Trophoblast cell (in vitro differentiated cells and primary cell): Measurements from ENCODE around the gene SPRED3.

Experiments used
- DNase-seq, 2 donors: peaks; one replicate each; pipeline ENCODE4 v3.0.0-alpha.2; 2016
- H2AFZ ChIP-seq: 2 replicates; pipeline ENCODE4 v1.6.1; 2013; ENCODE audit warnings: low read length, moderate library complexity, mild to moderate bottlenecking; ENCODE audit not compliant: insufficient read depth, poor library complexity
- H2AK5ac ChIP-seq: 2 replicates; pipeline ENCODE4 v1.6.1; 2013; ENCODE audit warnings: mild to moderate bottlenecking, low read length
- H2BK120ac ChIP-seq: 2 replicates; pipeline ENCODE4 v1.6.1; 2013; ENCODE audit warnings: low read length, mild to moderate bottlenecking, moderate library complexity; ENCODE audit not compliant: insufficient read depth, poor library complexity
- H2BK12ac ChIP-seq: 2 replicates; pipeline ENCODE4 v1.6.1; 2013; ENCODE audit warnings: mild to moderate bottlenecking, low read length, moderate library complexity
- H2BK5ac ChIP-seq: 2 replicates; pipeline ENCODE4 v1.6.1; 2013; ENCODE audit warnings: low read length, low read depth, moderate library complexity, mild to moderate bottlenecking; ENCODE audit not compliant: poor library complexity
- H3K14ac ChIP-seq: 2 replicates; pipeline ENCODE4 v1.6.1; 2013; ENCODE audit warnings: mild to moderate bottlenecking, low read length
- H3K18ac ChIP-seq: 2 replicates; pipeline ENCODE4 v1.6.1; 2013; ENCODE audit warnings: mild to moderate bottlenecking, low read length
- H3K23ac ChIP-seq: 2 replicates; pipeline ENCODE4 v1.6.1; 2013; ENCODE audit warnings: low read length
- H3K27ac ChIP-seq: 2 replicates; pipeline ENCODE4 v1.5.1; 2013; ENCODE audit warnings: low read depth, mild to moderate bottlenecking, inconsistent platforms, low read length, moderate library complexity
- H3K27me3 ChIP-seq: 2 replicates; pipeline ENCODE4 v1.6.1; 2013; ENCODE audit warnings: inconsistent platforms, mild to moderate bottlenecking, low read length, moderate library complexity; ENCODE audit not compliant: insufficient read depth
- H3K36me3 ChIP-seq, 2 experiments: 1 replicate in 1 of 2; 2 replicates in 1 of 2; pipeline ENCODE4 v1.6.1; 2013; ENCODE audit warnings: low read length in 2 of 2, mild to moderate bottlenecking in 2 of 2, moderate library complexity in 1 of 2; ENCODE audit not compliant: insufficient read depth in 2 of 2, control insufficient read depth in 1 of 2
- H3K4ac ChIP-seq: 2 replicates; pipeline ENCODE4 v1.6.1; 2013; ENCODE audit warnings: low read depth, mild to moderate bottlenecking, low read length, moderate library complexity
- H3K4me1 ChIP-seq, 2 experiments: 1 replicate in 1 of 2; 2 replicates in 1 of 2; pipeline ENCODE4 v1.6.1; 2013; ENCODE audit warnings: low read length in 2 of 2, mild to moderate bottlenecking in 2 of 2, moderate library complexity in 1 of 2; ENCODE audit not compliant: insufficient read depth in 2 of 2, control insufficient read depth in 1 of 2
- H3K4me2 ChIP-seq: 2 replicates; pipeline ENCODE4 v1.6.1; 2013; ENCODE audit warnings: inconsistent platforms, mild to moderate bottlenecking, low read length, moderate library complexity
- H3K4me3 ChIP-seq: 2 replicates; pipeline ENCODE4 v1.5.1; 2013; ENCODE audit warnings: mild to moderate bottlenecking, low read depth, low read length, inconsistent platforms
- H3K79me1 ChIP-seq: one replicate; pipeline ENCODE4 v1.6.1; 2013; ENCODE audit warnings: low read length
- H3K79me2 ChIP-seq: 2 replicates; pipeline ENCODE4 v1.6.1; 2013; ENCODE audit warnings: low read length, mild to moderate bottlenecking; ENCODE audit not compliant: control insufficient read depth, insufficient read depth, poor library complexity
- H3K9ac ChIP-seq: 2 replicates; pipeline ENCODE4 v1.6.1; 2013; ENCODE audit warnings: mild to moderate bottlenecking, low read length
- H3K9me3 ChIP-seq: 2 replicates; pipeline ENCODE4 v1.6.1; 2013; ENCODE audit warnings: low read depth, mild to moderate bottlenecking, control low read depth, inconsistent platforms, low read length; ENCODE audit not compliant: insufficient read depth
- H4K12ac ChIP-seq: 2 replicates; pipeline ENCODE4 v1.6.1; 2013; ENCODE audit warnings: low read depth, mild to moderate bottlenecking, low read length, moderate library complexity
- H4K8ac ChIP-seq: 2 replicates; pipeline ENCODE4 v1.6.1; 2013; ENCODE audit warnings: low read depth, mild to moderate bottlenecking, low read length, moderate library complexity
- H4K91ac ChIP-seq: one replicate; pipeline ENCODE4 v1.6.1; 2013; ENCODE audit warnings: low read depth, mild to moderate bottlenecking, low read length, moderate library complexity
- whole genome bisulfite sequencing: extraction: QIAGEN DNeasy Blood & Tissue Kit; methylation state at CpG from one replicate; pipeline ENCODE4 v1.1.7; 2013; ENCODE audit warnings: missing lambda C conversion rate; ENCODE audit not compliant: insufficient read length, insufficient coverage; ENCODE audit errors: extremely low coverage; 5-methylcytosine and 5-hydroxymethylcytosine counted together

The SPRED3 gene

GRCh38 chr19:38401148-38401547 lies 12.7 kb downstream of the SPRED3 start:
- no peak overlapping the region for H2BK5ac ChIP-seq
- H3K9me3 ChIP-seq: no peaks in the 10 kb centered on the region
- no peak overlapping the region for H2BK12ac ChIP-seq
- no peak overlapping the region for H2BK120ac ChIP-seq
- no peak overlapping the region for H4K12ac ChIP-seq
- peaks cover 11 to 16% of the 10 kb centered on the region in 2 experiments for H3K4me1 ChIP-seq
- H3K18ac ChIP-seq: no peak overlapping the region
- no CpG with 5 or more reads among the region's 3 CpGs for WGBS
- no peak overlapping the region for H3K27ac ChIP-seq
- H3K4ac ChIP-seq: no peak overlapping the region
- H3K14ac ChIP-seq: no peak overlapping the region
- no peaks in the 10 kb centered on the region for H3K36me3 ChIP-seq
- peak; percentile 51 to 88 for DNase-seq
- H3K4me3 ChIP-seq: no peak overlapping the region
- H3K79me1 ChIP-seq: peaks cover 10% of the 10 kb centered on the region
- H4K91ac ChIP-seq: no peak overlapping the region
- no peak overlapping the region for H3K23ac ChIP-seq
- peaks cover 5% of the 10 kb centered on the region for H3K79me2 ChIP-seq
- no peaks in the 10 kb centered on the region for H3K27me3 ChIP-seq
- H2AFZ ChIP-seq: no peak overlapping the region
- no peak overlapping the region for H3K9ac ChIP-seq
- no peak overlapping the region for H3K4me2 ChIP-seq
- no peak overlapping the region for H4K8ac ChIP-seq
- no peak overlapping the region for H2AK5ac ChIP-seq

GRCh38 chr19:38402623-38402966 lies 14.1 kb downstream of the SPRED3 start:
- Histone ChIP-seq H3K27me3 (no peaks in the 10 kb centered on the region), H3K18ac (no peak overlapping the region), H3K4ac (no peak overlapping the region), H2BK5ac (no peak overlapping the region), H2BK12ac (peak overlapping the region; percentile 38), H3K4me2 (peak overlapping the region; percentile 88), H3K14ac (peak overlapping the region; percentile 56), H2AFZ (peak overlapping the region; percentile 75), H3K4me1 (peaks cover 11 to 16% of the 10 kb centered on the region in 2 experiments), H3K9ac (no peak overlapping the region), H4K8ac (peak overlapping the region; percentile 89), H4K91ac (no peak overlapping the region), H3K36me3 (peaks cover 0 to 2% of the 10 kb centered on the region in 2 experiments), H3K23ac (no peak overlapping the region), H4K12ac (peak overlapping the region; percentile 38), H3K79me1 (peaks cover 10% of the 10 kb centered on the region), H3K79me2 (peaks cover 5% of the 10 kb centered on the region), H3K27ac (no peak overlapping the region), H3K4me3 (peak overlapping the region; percentile 14), H2BK120ac (peak overlapping the region; percentile 44), H2AK5ac (no peak overlapping the region), H3K9me3 (no peaks in the 10 kb centered on the region)
- WGBS: no CpG with 5 or more reads among the region's 18 CpGs
- no peak for DNase-seq

- Histone ChIP-seq H3K4me2 (peak within 1 kb of the TSS; percentile 96), H3K36me3 (peaks cover 0 to 2% of the 10 kb centered on the region in 2 experiments), H3K23ac (no peak within 1 kb of the TSS), H3K9ac (peak within 1 kb of the TSS; percentile 6), H3K79me1 (peaks cover 10% of the 10 kb centered on the region), H4K91ac (peak within 1 kb of the TSS; percentile 89), H4K8ac (peak within 1 kb of the TSS; percentile 96), H3K18ac (peak within 1 kb of the TSS; percentile 96), H2BK5ac (no peak within 1 kb of the TSS), H3K27ac (no peak within 1 kb of the TSS), H3K14ac (peak within 1 kb of the TSS; percentile 99), H3K9me3 (no peaks in the 10 kb centered on the region), H3K79me2 (peaks cover 5% of the 10 kb centered on the region), H3K4me3 (peak within 1 kb of the TSS; percentile 77), H3K4me1 (peaks cover 11 to 16% of the 10 kb centered on the region in 2 experiments), H2BK12ac (peak within 1 kb of the TSS; percentile 50), H2BK120ac (peak within 1 kb of the TSS; percentile 88), H2AK5ac (peak within 1 kb of the TSS; percentile 84), H4K12ac (peak within 1 kb of the TSS; percentile 94), H3K4ac (peak within 1 kb of the TSS; percentile 89), H2AFZ (peak within 1 kb of the TSS; percentile 100), H3K27me3 (no peaks in the 10 kb centered on the region)
- no CpG with 5 or more reads among the region's 82 CpGs for WGBS
- DNase-seq: peak; percentile 98 to 100
Measured at GRCh38 chr19:38402967-38403674, 14.6 kb downstream of the SPRED3 start, which contains the start of gene FAM98C. Gene FAM98C, plus strand, starts transcription at chr19:38403093. Its CDS starts 61 bp downstream, at chr19:38403154.

DNA sequence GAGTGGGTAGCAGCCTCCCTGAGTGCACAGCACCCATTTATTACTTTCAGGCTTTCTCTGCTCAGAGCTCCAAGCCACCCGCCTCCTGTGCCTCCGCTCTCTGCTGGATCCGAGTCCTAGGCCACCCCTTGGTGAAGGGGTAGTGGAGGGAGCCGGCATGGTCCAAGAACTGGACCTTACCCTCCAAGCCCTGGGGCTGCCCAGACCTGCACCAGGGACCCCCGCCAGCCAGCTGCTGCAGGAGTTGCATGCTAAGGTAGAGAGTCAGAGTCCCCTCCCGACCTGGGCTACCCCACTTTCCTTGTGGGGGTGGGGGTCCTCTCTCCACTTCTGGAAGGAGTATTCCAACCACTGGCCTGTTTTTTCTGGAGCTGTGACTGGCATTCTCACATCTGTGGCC lies 16.4 kb downstream of the SPRED3 start:
- no peaks in the 10 kb centered on the region for H3K27me3 ChIP-seq
- WGBS: no CpG with 5 or more reads among the region's 6 CpGs
- H4K8ac ChIP-seq: no peak overlapping the region
- no peak overlapping the region for H4K91ac ChIP-seq
- H3K4me2 ChIP-seq: no peak overlapping the region
- peaks cover 10% of the 10 kb centered on the region for H3K79me1 ChIP-seq
- H2BK120ac ChIP-seq: no peak overlapping the region
- no peak overlapping the region for H3K9ac ChIP-seq
- H3K27ac ChIP-seq: no peak overlapping the region
- no peak overlapping the region for H3K4ac ChIP-seq
- peaks cover 0 to 2% of the 10 kb centered on the region in 2 experiments for H3K36me3 ChIP-seq
- H3K9me3 ChIP-seq: no peaks in the 10 kb centered on the region
- no peak overlapping the region for H2AK5ac ChIP-seq
- H3K4me3 ChIP-seq: no peak overlapping the region
- H3K23ac ChIP-seq: no peak overlapping the region
- peaks cover 11 to 16% of the 10 kb centered on the region in 2 experiments for H3K4me1 ChIP-seq
- no peak overlapping the region for H2AFZ ChIP-seq
- H3K18ac ChIP-seq: no peak overlapping the region
- H2BK12ac ChIP-seq: no peak overlapping the region
- DNase-seq: no peak
- H3K79me2 ChIP-seq: peaks cover 5% of the 10 kb centered on the region
- no peak overlapping the region for H4K12ac ChIP-seq
- no peak overlapping the region for H3K14ac ChIP-seq
- H2BK5ac ChIP-seq: no peak overlapping the region
